Loucy (cell line): ENCODE data around the gene S100A12.

Experiments
- CTCF ChIP-seq: fragments of 200-600 bp; sonication (generic); conservative IDR thresholded peaks from 2 replicates; pipeline ENCODE4 v1.5.1; 2014; ENCODE audit warnings: mild to moderate bottlenecking, antibody characterized with exemption, low read length
- EZH2phosphoT487 ChIP-seq: fragments of 200-600 bp; IDR thresholded peaks from 2 replicates; pipeline ENCODE4 v1.6.1; 2018; ENCODE audit warnings: antibody characterized with exemption, mild to moderate bottlenecking, moderate library complexity, borderline replicate concordance

- TF ChIP-seq CTCF (no peak), EZH2phosphoT487 (no peak)
These were observed 31.4 kb downstream of the S100A12 start for GRCh38 chr1:153343811-153344717.
